HG02870 (cell line): Measurements from ENCODE around the gene MAN1A1.

Source experiments
- ATAC-seq: cut with Tn5 transposase; IDR thresholded peaks from one replicate; pipeline ENCODE4 v1.9.1; 2021; ENCODE audit warnings: mild to moderate bottlenecking, moderate library complexity; ENCODE audit not compliant: unreplicated experiment

Gene MAN1A1

GRCh38 chr6:119346936-119347335, 2.6 kb downstream of the MAN1A1 start:
- no peak for ATAC-seq

- ATAC-seq: no peak
Measured at GRCh38 chr6:119346450-119346849, 3.1 kb downstream of the MAN1A1 start.

DNA sequence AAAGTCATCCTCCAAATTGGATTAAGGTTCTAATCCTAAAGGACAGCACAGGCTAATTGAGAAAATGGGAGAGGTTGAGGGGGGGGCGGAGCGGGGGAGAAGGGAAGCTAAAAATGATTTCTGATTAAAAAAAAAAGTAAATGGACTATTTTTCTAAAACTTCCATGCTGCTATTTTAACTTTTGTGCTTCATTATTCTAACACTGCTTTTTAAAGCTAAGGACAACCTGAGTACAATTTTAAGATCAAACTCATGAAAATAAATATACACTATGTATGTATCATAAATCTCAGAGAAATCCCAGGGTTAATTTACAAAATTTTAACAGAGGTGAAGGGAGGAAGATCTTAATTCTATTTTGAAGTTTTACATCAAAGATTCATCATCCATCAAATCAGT, 4.4 kb downstream of the MAN1A1 start:
- no peak for ATAC-seq

DNA sequence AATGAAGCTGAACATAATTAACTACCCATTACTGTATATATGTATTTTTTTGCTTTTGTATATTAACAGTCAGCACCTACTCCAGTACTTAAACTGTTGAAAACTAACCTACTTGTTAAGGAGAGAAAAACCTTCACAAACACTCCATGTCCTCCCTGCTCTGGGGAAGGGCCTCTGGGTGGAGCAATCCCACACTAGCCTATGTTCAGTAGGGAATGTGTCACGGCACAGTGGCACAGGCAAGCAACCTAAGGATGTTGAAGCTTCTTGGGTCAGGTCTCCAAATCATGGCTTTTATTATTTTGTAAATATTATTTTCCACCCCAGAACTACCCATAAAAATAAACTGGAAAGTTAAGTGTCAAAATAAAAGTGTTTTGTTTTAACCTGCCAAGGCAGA, 5.3 kb downstream of the MAN1A1 start:
- ATAC-seq: no peak

DNA sequence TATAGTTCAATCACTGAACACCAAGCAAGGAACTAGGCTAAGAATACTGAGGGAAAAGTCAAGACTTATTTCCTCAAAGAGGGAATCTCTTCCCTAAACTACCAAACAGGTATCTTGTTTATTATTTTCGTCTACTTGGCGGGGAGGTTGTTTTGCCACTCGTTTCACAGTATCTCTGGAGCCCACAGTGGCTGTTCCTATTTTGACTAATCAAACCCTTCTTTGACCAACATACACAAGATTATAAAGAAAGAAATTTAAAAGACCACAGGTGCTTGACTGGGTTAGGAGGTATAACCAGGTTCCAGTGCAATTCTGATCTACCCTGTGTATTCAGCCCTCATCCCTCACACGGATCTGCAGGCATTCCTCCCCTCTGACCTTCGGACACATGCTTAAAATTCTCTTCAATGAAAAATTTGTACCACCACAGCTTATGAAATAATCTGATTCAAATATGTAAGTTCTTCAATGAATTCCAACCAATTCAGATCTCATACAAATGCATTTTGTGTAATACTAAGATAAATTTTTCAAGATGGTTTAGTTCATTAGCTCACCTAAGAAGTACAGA, 5.9 kb downstream of the MAN1A1 start:
- ATAC-seq: no peak

DNA sequence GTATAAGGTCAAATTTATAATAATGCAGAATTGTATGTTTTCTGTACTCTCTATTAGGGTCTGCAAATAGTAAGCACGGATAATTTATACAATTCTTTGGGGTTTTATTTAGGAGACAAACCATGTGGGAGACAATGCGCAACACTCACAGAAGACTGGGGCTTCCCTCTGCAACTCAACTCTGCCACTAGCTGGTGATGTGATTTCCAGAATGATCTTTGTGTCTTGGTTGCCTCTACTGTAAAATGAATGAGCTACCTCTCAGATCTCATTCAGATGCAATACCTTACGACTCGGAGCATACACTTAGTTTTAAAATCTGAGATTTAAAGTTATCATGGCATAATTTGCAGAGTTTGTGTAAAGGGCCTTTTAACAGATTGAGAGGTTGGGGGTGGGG, 6.4 kb downstream of the MAN1A1 start:
- no peak for ATAC-seq

- no peak for ATAC-seq
Measured at GRCh38 chr6:119342430-119342829, 7.1 kb downstream of the MAN1A1 start.

- ATAC-seq: peak; percentile 40
Measured at GRCh38 chr6:119340796-119341487, 8.6 kb downstream of the MAN1A1 start.

- ATAC-seq: no peak
Measured at GRCh38 chr6:119339941-119340456, 9.6 kb downstream of the MAN1A1 start.

- ATAC-seq: no peak
Measured at GRCh38 chr6:119337762-119338161, 11.8 kb downstream of the MAN1A1 start.

DNA sequence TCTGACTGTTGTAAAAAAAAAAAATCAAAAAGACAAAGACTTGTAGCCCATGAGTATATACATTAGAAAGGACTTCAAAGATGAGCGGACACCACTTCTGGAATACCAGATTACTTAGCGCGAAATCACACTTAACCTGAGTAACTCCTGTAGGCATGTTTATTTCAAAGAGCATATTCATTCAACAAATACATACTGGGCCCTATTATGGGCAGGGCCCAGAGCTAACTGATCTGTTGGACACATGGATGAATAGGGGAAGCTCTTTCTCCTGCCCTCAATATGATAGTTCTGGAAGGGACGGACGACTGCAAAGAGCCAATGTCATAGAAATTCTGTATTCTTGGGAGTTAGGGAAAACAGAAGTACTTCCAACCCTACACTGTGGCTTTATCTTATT, 12.3 kb downstream of the MAN1A1 start:
- no peak for ATAC-seq

GRCh38 chr6:119334535-119335264, 14.9 kb downstream of the MAN1A1 start:
- ATAC-seq: no peak

- peak; percentile 59 for ATAC-seq
Measured at GRCh38 chr6:119333707-119334295, 15.8 kb downstream of the MAN1A1 start.

DNA sequence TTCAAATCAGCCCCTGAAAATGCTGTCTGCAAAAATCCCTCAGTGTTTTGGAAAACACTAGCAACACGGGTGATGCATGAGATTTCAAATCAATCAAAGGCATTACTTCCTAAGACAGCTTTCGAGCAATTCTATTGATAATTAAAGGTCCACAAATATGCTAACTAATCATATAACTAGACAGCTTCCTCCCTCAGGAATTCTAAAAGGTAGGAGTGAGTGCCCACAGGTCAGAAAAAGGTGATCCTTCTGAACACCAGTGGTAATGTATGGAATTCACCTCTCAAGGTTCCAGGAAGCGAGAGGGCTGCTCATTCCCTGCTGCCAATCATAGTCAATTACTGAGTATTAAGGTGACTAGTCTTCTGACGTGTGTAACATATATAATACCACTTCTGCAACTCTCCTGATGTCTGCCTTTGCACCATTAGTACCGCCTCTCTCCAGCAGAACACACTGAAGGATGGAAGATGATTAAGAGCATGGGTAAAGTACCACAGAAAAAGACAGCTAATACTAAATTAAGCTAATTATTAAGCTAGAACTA, 16.4 kb downstream of the MAN1A1 start:
- peak; percentile 1 for ATAC-seq

DNA sequence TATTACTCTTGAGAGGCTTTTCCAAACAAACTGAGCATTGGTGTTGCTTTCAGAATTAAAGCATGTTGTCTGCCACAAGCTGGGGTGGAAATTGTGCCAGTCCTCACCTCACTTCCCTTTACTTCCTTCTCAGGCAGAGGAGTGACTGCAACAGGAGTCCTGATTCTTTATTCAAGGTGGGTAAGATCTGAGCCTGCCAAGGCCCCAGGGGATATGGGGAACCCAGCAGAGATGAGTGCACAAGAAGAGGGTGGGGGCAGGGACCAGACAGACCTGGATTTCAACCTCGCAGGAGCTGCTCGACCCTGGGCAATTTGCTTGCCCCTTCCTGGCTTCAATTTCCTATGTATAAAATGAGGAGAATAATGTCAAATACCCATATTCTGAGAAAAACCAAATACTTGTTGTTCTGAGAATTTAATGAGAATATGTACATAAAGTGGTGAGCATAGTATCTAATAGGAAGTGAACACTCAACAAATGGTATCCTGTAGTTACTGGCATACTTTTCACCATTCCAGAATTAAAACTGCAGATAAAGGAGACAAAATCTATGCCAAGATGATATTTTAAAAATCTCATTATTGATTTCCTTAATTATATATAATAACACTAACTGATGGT, 17.8 kb downstream of the MAN1A1 start:
- no peak for ATAC-seq

DNA sequence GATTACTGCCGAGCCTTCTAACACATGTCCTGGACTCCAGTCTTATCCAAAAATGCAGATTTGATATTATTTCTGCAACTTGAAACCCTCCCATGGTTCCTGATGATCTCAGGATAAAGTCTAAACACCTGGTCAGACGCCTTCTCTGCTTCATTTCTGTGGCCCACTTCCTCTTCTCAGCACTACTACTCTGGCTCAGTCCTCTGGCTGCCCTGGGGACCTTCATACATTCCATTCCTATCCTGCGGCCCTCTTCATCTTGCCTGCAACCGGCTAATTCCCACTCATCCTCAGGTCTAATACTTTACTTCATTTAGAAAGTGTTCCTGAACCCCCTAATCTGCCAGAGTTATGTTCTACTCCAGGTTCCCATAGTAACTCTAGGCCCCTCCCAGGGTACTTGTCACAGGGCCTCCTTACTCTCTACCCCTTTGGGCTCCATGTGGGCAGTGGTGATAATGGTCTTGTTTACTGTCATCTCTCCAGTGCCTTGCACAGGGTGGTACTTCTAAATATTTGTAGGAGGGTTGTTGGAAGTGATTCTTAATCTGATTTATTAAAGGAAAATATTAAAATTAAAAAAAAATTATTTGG, 18.9 kb downstream of the MAN1A1 start:
- no peak for ATAC-seq

DNA sequence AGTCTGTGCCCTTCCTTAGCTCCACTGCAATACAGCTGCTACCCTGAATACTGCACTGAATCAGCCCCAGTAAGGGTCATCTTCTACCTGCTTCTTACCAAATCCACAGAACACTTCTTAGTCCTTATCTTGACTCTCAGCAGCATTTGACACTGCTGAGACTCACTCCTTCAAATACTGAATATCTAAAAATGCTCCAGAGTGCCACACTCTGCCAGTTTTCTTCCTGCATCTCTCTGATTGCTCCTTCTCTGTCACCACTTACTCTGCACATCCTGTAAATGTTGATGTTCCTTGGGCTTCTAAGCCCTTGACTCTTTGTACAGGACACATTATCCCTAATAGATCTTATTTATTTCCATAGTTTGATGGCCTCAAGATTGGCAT, 19.8 kb downstream of the MAN1A1 start:
- no peak for ATAC-seq

DNA sequence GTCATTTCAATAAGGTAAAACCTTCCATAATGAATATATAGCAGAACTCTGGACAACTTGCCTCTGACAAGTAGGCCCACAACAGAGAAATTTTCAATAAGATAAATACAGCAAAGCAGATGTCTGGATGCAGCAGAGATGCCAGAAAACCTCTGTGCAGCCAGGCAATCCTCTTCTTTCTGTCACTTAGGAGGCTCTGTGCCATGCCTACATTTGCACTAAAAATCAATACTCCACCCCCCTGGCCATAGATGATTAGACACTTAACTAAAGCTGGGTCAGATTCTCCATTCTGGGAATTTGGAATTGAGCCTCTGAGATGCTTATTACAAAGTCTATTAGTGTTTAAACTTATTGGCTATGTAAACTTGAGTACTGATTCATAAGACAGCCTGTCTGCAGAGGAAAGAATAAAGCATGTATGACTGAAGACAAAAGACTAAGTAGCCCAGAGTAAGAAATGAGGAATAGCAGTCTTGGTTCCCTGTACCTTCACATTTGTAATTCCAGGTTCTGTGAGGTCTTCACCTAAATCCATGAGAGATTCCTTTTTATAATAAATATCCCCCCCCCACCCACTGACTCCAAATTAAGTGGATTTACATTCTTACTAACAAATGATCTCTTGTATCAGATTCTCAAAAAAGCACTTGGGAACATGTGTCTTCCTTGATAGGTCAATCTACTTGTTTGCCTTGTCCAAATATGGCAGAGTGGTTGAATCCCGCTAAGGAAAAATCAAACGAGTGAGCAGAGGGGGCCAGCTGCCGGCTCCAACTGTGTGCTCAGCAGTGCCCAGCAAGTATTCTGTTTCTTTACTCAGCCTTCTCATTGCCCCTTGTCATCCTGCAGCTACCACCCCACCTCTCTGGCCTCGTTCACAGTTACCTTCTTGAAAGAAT, 20.4 kb downstream of the MAN1A1 start:
- ATAC-seq: no peak

GRCh38 chr6:119328254-119328653, 21.3 kb downstream of the MAN1A1 start:
- ATAC-seq: no peak

DNA sequence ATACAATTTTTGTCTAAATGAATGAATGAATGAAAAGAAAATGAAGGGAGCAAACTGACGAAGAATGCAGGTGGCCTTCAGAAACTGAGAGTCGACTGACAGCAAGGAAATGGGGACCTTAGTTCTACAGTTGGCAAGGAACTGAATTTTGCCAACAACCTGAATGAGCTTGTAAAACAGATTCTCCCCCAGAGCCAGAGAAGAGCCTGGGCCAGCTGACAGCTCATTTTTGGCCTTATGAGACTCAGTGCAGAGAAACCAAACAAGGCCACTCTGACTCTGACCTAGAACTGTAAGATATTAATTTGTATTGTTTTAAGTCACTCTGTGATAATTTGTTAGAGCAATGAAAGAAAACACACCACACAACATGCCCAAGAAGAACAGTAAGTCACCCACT, 21.8 kb downstream of the MAN1A1 start:
- ATAC-seq: no peak
